WTC11 (cell line): ENCODE measurements around the gene ZNF436. TPM values are rescaled to one million over a fixed set of nuclear protein-coding genes. Genes with fewer than 3 reads are reported as not detected.

ENCODE experiments used
- ATAC-seq: fragments of 200-7000 bp; cut with Tn5 transposase; 2 replicates; pipeline ENCODE4 v1.10.0; 2021; ENCODE audit warnings: mild to moderate bottlenecking, moderate library complexity
- CTCF ChIA-PET: fragments of 300-600 bp; sonication (Branson Sonifier 250); formaldehyde crosslinking; loops from one replicate; lab custom pipeline; 2021; ENCODE audit warnings: antibody characterized with exemption; lab: Charles Lee
- POLR2A ChIA-PET: fragments of 350-600 bp; sonication (Branson Sonifier 250); formaldehyde crosslinking; loops from one replicate; lab custom pipeline; 2021; ENCODE audit warnings: antibody characterized with exemption; lab: Charles Lee
- DNase-seq: peaks from one replicate; pipeline ENCODE4 v3.0.0; 2021; ENCODE audit warnings: low spot score
- H3K27ac Mint-ChIP-seq: 2 replicates; pipeline ENCODE4 v1.8.0; 2021; ENCODE audit warnings: mixed read lengths
- H3K27me3 Mint-ChIP-seq: 2 replicates; pipeline ENCODE4 v1.8.0; 2021; ENCODE audit warnings: low read depth, mild to moderate bottlenecking, moderate library complexity, mixed read lengths
- H3K36me3 Mint-ChIP-seq: 2 replicates; pipeline ENCODE4 v1.8.0; 2021; ENCODE audit warnings: mixed read lengths
- H3K4me1 Mint-ChIP-seq: 2 replicates; pipeline ENCODE4 v1.8.0; 2022; ENCODE audit warnings: mixed read lengths
- H3K4me3 Mint-ChIP-seq: 2 replicates; pipeline ENCODE4 v1.8.0; 2021; ENCODE audit warnings: mild to moderate bottlenecking, moderate library complexity, mixed read lengths
- H3K9me3 Mint-ChIP-seq: 2 replicates; pipeline ENCODE4 v1.8.0; 2021; ENCODE audit warnings: mixed read lengths
- ATF2 ChIP-seq: sonication (generic); formaldehyde crosslinking; IDR thresholded peaks from 2 replicates; pipeline ENCODE4 v1.8.1; 2022; ENCODE audit warnings: low read depth, missing genetic modification reagents, borderline replicate concordance
- CREB1 ChIP-seq: sonication (generic); formaldehyde crosslinking; IDR thresholded peaks from 2 replicates; pipeline ENCODE4 v1.8.0; 2023; ENCODE audit warnings: mild to moderate bottlenecking, missing genetic modification reagents
- ELF4 ChIP-seq: sonication (generic); formaldehyde crosslinking; IDR thresholded peaks from 2 replicates; pipeline ENCODE4 v1.8.1; 2022; ENCODE audit warnings: low read depth, mild to moderate bottlenecking, moderate library complexity, missing genetic modification reagents
- ERG ChIP-seq: fragments of 250-450 bp; sonication (Bioruptor Pico); IDR thresholded peaks from 2 replicates; pipeline ENCODE4 v1.8.0; 2021; ENCODE audit warnings: mild to moderate bottlenecking
- ETV6 ChIP-seq: sonication (generic); formaldehyde crosslinking; IDR thresholded peaks from 2 replicates; pipeline ENCODE4 v1.8.1; 2022; ENCODE audit warnings: mild to moderate bottlenecking, missing genetic modification reagents
- FOXP1 ChIP-seq: sonication (generic); formaldehyde crosslinking; IDR thresholded peaks from 2 replicates; pipeline ENCODE4 v1.8.0; 2022; ENCODE audit warnings: missing genetic modification reagents, mild to moderate bottlenecking, moderate library complexity, borderline replicate concordance
- HMGA2 ChIP-seq: fragments of 250-450 bp; sonication (Bioruptor Pico); IDR thresholded peaks from 2 replicates; pipeline ENCODE4 v1.4.0; 2021; ENCODE audit warnings: mild to moderate bottlenecking, moderate library complexity
- HMGXB4 ChIP-seq: sonication (generic); formaldehyde crosslinking; IDR thresholded peaks from 2 replicates; pipeline ENCODE4 v1.8.1; 2023; ENCODE audit warnings: mild to moderate bottlenecking, moderate library complexity, missing genetic modification reagents
- IRF2 ChIP-seq: sonication (generic); formaldehyde crosslinking; IDR thresholded peaks from 2 replicates; pipeline ENCODE4 v1.8.0; 2022; ENCODE audit warnings: low read depth, missing genetic modification reagents, borderline replicate concordance
- JUN ChIP-seq: sonication (generic); formaldehyde crosslinking; IDR thresholded peaks from 2 replicates; pipeline ENCODE4 v1.8.0; 2023; ENCODE audit warnings: mild to moderate bottlenecking, missing genetic modification reagents
- MLX ChIP-seq: sonication (generic); formaldehyde crosslinking; IDR thresholded peaks from 2 replicates; pipeline ENCODE4 v1.8.1; 2023; ENCODE audit warnings: mild to moderate bottlenecking, missing genetic modification reagents, moderate library complexity
- MXD4 ChIP-seq: fragments of 250-450 bp; sonication (Bioruptor Pico); IDR thresholded peaks from 2 replicates; pipeline ENCODE4 v1.8.0; 2021; ENCODE audit warnings: mild to moderate bottlenecking, moderate library complexity, borderline replicate concordance
- NFE2L1 ChIP-seq: sonication (generic); formaldehyde crosslinking; IDR thresholded peaks from 2 replicates; pipeline ENCODE4 v1.8.1; 2023; ENCODE audit warnings: missing genetic modification reagents
- TEAD4 ChIP-seq: sonication (generic); formaldehyde crosslinking; IDR thresholded peaks from 2 replicates; pipeline ENCODE4 v1.8.0; 2022; ENCODE audit warnings: mild to moderate bottlenecking, missing genetic modification reagents
- TP53 ChIP-seq: sonication (generic); formaldehyde crosslinking; IDR thresholded peaks from 2 replicates; pipeline ENCODE4 v1.8.1; 2023; ENCODE audit warnings: mild to moderate bottlenecking, missing genetic modification reagents
- USF1 ChIP-seq: sonication (generic); formaldehyde crosslinking; IDR thresholded peaks from 2 replicates; pipeline ENCODE4 v1.8.0; 2022; ENCODE audit warnings: mild to moderate bottlenecking, missing genetic modification reagents
- ZMAT4 ChIP-seq: fragments of 250-450 bp; sonication (Bioruptor Pico); IDR thresholded peaks from 2 replicates; pipeline ENCODE4 v1.9.0; 2021; ENCODE audit warnings: mild to moderate bottlenecking
- ZNF138 ChIP-seq: sonication (generic); formaldehyde crosslinking; conservative IDR thresholded peaks from 2 replicates; pipeline ENCODE4 v1.8.1; 2022; ENCODE audit warnings: mild to moderate bottlenecking, moderate library complexity, missing genetic modification reagents
- ZNF532 ChIP-seq: fragments of 250-450 bp; sonication (Bioruptor Pico); IDR thresholded peaks from 2 replicates; pipeline ENCODE4 v1.9.0; 2021; ENCODE audit warnings: mild to moderate bottlenecking, borderline replicate concordance
- total RNA-seq: library from RNA; stranded (reverse); gene quantifications from 3 replicates; pipeline ENCODE4 v1.2.3, GENCODE V29; 2021

ZNF436 gene
- total RNA-seq, 1 experiment from 2014 or later: 1.3 TPM

GRCh38 chr1:23402286-23403037 lies 32.8 kb upstream of the ZNF436 start (continued):
- TF ChIP-seq ZNF532 (CRISPR knock-in tag): no peak
- TF ChIP-seq IRF2: no peak
- TF ChIP-seq TP53: no peak
- no peak for TF ChIP-seq ETV6 (CRISPR knock-in tag)
- TF ChIP-seq ZNF138: no peak
- no peak for TF ChIP-seq ERG (CRISPR knock-in tag)

- Mint-ChIP-seq H3K9me3 (no peaks in the 10 kb centered on the region), H3K4me3 (no peak overlapping the region), H3K27me3 (no peaks in the 10 kb centered on the region), H3K27ac (no peak overlapping the region), H3K4me1 (peaks cover 9% of the 10 kb centered on the region; the same call in 1 of the 2 replicates), H3K36me3 (no peaks in the 10 kb centered on the region)
- TF ChIP-seq ZMAT4 (CRISPR knock-in tag): no peak
- TF ChIP-seq MLX (CRISPR knock-in tag): no peak
- TF ChIP-seq TEAD4: no peak
- TF ChIP-seq HMGA2 (CRISPR knock-in tag): no peak
- no peak for TF ChIP-seq FOXP1 (CRISPR knock-in tag)
- TF ChIP-seq NFE2L1: no peak
- no peak for TF ChIP-seq CREB1 (CRISPR knock-in tag)
- TF ChIP-seq ELF4 (CRISPR knock-in tag): no peak
- TF ChIP-seq JUN (CRISPR knock-in tag): no peak
- no peak for TF ChIP-seq ATF2
- no peak for TF ChIP-seq USF1 (CRISPR knock-in tag)
- no peak for TF ChIP-seq MXD4 (CRISPR knock-in tag)
- no peak for TF ChIP-seq HMGXB4 (CRISPR knock-in tag)
- ChIA-PET POLR2A (no interaction called here), CTCF (interaction anchor here (2.0 kb wide), 1 partner anchor 30 kb away, joined by 6 read pairs; no protein-coding TSS in a partner anchor)
- ATAC-seq (no peak), DNase-seq (no peak)
Measured at GRCh38 chr1:23401313-23401712, 31.7 kb upstream of the ZNF436 start.
